Measurements from ENCODE around the gene SMIM1. TPM values are rescaled to one million over a fixed set of nuclear protein-coding genes. Genes with fewer than 3 reads are reported as not detected.

Gene SMIM1
- total and polyA plus RNA-seq, 9 of the 15 experiments (the other 6 are each of a cell fraction or from before 2014, with no cell fraction given): 2.3 to 125 (median 24.3) TPM

DNA sequence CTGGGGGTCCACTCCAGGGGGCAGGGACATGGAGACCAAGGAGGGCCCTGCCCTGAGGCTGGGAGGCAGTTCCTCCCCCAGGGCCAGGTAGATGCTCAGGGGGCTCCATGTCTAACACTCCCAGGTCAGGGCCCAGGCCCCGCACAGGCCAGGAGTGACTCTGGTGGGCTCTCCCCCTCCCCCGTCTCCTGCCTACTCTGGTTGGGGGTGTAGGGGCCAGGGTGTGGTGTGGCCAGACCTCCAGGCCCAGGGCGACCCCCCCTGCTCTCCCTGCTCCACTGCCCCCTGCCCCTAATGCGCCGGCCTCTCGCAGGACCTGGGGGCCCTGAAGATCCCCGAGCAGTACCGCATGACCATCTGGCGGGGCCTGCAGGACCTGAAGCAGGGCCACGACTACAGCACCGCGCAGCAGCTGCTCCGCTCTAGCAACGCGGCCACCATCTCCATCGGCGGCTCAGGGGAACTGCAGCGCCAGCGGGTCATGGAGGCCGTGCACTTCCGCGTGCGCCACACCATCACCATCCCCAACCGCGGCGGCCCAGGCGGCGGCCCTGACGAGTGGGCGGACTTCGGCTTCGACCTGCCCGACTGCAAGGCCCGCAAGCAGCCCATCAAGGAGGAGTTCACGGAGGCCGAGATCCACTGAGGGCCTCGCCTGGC lies 40.0 kb upstream of the SMIM1 start (continued):
- TF ChIP-seq ZNF407 (IDR thresholded peaks at IDR 0.05; ENCODE audit: low read depth) (no peak), POLR2G (IDR thresholded peaks at IDR 0.05; ENCODE audit: low read depth, low read length) (peak; percentile 62), ZNF699 (CRISPR knock-in tag; IDR thresholded peaks at IDR 0.05; ENCODE audit: insufficient replicate concordance) (no peak), ARID2 (IDR thresholded peaks at IDR 0.05) (no peak), TARDBP (IDR thresholded peaks at IDR 0.05) (no peak), ZBTB5 (IDR thresholded peaks at IDR 0.05) (no peak), TAF7 (tag; IDR thresholded peaks at IDR 0.05) (no peak), CBFA2T2 (conservative IDR thresholded peaks at IDR 0.05) (no peak), PCBP1 (IDR thresholded peaks at IDR 0.05; ENCODE audit: low read depth, low read length, poor library complexity, severe bottlenecking) (peak; percentile 20), ATF1 (CRISPR knock-in tag; IDR thresholded peaks at IDR 0.05) (no peak), ATF1 (tag; IDR thresholded peaks at IDR 0.05) (no peak), ZNF165 (CRISPR knock-in tag; IDR thresholded peaks at IDR 0.05; ENCODE audit: borderline replicate concordance) (no peak)
- TF ChIP-seq, protein P1, sequence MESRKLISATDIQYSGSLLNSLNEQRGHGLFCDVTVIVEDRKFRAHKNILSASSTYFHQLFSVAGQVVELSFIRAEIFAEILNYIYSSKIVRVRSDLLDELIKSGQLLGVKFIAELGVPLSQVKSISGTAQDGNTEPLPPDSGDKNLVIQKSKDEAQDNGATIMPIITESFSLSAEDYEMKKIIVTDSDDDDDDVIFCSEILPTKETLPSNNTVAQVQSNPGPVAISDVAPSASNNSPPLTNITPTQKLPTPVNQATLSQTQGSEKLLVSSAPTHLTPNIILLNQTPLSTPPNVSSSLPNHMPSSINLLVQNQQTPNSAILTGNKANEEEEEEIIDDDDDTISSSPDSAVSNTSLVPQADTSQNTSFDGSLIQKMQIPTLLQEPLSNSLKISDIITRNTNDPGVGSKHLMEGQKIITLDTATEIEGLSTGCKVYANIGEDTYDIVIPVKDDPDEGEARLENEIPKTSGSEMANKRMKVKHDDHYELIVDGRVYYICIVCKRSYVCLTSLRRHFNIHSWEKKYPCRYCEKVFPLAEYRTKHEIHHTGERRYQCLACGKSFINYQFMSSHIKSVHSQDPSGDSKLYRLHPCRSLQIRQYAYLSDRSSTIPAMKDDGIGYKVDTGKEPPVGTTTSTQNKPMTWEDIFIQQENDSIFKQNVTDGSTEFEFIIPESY (CRISPR knock-in tag; IDR thresholded peaks at IDR 0.05): peak; percentile 99
- TF ChIP-seq, protein P2, sequence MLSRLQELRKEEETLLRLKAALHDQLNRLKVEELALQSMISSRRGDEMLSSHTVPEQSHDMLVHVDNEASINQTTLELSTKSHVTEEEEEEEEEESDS (CRISPR knock-in tag; IDR thresholded peaks at IDR 0.05): no peak
